HG02973 (cell line): ENCODE data around the gene MAMSTR.
"Not testable (repeated sequence)": the region's sequence is repeated elsewhere in the genome, so short reads cannot be mapped to it uniquely, and the experiment has no call there.

Experiments
- ATAC-seq: cut with Tn5 transposase; IDR thresholded peaks from one replicate; pipeline ENCODE4 v1.9.1; 2021; ENCODE audit warnings: moderate library complexity; ENCODE audit not compliant: unreplicated experiment

The MAMSTR gene, protein sequence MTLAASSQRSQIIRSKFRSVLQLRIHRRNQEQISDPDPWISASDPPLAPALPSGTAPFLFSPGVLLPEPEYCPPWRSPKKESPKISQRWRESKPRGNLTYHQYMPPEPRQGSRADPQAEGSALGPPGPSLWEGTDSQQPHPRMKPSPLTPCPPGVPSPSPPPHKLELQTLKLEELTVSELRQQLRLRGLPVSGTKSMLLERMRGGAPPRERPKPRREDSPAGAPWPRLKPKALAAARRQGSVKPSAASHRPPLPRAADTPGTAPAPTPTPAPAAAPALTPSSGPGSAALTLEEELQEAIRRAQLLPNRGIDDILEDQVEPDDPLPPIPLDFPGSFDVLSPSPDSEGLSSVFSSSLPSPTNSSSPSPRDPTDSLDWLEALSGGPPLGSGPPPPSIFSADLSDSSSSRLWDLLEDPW

DNA sequence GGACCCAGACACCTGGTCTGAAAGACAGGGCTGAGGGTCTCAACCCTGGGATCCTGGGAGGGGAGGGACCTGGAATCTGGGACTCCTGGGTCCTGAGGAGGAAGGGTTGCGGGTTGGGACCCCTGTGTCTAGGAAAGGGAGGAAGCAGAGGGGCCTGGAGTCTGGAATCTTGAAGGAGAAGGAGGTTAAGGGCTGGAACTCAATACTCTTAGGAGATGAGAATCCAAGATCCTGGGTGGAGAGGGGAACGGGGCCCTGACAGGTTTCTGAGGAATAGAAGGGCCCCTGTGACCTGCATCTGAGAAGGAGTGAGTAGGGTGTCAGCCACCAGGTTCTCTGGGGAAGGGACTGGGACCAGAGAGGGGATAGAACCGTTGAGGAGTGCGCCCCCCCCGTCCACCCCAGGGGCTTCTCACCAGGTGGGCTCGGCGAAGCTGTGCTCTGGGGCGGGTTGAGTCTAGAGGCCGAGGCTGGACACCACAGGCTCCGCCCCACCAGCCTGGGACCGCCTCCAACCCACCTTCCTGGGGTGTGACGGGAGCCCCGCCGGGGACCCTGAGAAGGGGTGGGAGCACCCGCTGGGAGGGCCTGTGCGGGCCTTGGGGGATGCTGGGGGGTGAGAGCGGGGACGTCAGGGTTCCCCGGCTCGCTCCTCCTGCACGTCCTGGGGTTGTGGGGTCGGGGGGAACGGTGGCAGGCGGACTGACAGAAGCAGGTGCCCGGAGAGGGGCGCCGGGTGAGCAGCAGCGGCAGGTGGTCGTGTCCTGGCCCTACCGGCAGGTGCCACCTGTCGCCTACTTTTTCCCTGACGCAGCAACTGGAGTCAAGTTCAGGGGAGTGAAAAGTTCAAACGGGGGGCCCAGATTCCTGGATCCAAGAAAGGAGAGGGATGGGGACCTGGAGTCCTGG is at the start of gene MAMSTR:
Gene MAMSTR (minus strand): TSS at position 463 of the 909 bp plus-strand sequence. CDS start 694 bp downstream, outside the sequence.
- ATAC-seq: no peak

DNA sequence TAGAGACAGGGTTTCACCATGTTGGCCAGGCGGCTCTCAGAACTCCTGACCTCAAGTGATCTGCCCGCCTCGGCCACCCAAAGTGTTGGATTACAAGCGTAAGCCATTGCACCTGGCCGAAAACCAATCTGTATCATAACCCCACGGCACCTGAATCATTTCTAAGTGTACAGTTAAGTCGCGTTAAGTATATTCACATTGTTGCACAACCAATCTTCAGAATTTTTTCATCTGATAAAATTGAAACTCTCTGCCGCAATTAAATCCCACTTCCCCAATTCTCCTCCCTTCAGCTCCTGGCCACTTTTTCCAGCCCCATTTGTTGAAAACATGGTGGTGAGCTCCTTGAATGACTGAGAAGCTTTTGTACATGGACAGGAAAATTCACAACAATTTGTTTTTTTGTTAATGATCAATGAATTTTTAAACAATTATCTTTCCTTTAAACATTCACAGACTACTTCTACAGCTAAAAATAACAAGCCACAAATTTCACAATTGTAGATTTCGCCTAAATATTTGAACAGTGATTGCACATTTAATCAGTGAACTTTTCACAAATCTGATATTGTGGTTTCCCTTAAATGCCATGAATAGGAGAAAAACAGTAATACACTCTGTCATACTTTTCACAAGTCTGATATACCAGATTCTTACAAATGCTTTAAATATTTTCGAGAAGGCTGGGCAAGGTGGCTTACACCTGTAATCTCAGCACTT is 49.6 kb upstream of the MAMSTR start:
- no peak for ATAC-seq

DNA sequence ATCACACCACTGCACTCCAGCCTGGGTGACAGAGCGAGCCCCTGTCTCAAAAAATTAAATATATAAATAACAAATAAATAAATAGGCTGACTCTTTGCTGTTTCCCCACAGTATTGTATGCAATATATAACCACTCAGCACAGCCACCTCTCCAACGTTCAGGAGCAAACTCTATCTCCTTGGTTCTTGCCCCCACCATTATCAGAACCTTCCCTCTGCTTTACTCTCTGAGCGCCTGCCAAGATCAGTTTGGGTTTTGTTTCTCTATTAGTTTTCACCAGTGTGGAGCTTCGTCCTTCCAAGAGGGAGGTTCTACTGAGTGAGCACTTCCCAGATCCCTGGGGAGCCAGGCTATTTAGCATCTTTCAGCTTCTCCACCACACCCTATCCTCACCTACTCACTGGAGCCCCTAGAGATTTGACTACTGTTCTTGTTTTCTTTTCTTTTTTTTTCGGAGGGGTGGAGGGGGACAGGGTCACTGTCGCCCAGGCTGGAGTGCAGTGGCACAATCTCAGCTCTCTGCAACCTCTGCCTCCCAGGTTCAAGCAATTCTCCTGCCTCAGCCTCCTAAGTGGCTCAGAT is 48.7 kb upstream of the MAMSTR start:
- ATAC-seq: not testable (repeated sequence)

DNA sequence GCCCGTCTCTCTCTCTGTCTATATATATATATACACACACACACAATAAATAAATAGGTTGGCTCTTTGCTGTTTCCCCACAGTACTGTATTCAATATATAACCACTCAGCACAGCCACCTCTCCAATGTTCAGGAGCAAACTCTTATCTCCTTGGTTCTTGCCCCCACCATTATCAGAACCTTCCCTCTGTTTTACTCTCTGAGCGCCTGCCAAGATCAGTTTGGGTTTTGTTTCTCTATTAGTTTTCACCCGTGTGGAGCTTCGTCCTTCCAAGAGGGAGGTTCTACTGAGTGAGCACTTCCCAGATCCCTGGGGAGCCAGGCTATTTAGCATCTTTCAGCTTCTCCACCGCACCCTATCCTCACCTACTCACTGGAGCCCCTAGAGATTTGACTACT is 46.3 kb upstream of the MAMSTR start:
- ATAC-seq: not testable (repeated sequence)

DNA sequence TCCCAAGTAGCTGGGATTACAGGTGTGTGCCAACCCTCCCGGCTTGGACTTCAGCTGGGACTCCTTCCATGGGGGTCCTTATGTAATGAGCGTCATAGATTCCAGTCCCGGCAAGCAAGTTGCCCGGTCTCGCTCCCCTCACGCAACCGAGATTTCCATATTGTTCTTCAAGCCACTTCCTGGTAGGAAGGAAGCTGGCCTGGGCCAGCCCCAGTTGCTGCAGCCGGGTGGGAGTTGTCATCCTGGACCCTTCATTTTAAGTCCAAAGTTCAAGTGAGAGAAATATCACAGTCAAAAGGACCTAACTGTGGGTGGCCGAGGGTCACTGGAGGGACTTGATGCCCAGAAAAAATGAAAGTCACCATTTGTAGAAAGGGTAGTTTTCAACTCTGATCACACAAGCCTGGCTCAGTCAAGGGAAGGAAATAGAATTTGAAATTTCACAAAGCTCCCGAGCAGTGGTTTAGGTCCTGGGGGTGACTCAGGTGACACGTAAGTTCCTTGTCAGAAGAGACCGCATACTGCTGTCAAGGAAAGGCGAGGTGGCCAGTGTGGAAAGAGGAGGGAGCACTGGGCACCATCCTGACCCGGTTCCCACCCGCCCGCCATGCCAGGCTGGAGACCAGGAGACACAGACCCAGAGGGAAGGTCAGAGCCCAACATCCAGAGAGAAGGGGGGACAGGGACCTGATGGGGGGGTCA is 41.1 kb upstream of the MAMSTR start:
- ATAC-seq: no peak

DNA sequence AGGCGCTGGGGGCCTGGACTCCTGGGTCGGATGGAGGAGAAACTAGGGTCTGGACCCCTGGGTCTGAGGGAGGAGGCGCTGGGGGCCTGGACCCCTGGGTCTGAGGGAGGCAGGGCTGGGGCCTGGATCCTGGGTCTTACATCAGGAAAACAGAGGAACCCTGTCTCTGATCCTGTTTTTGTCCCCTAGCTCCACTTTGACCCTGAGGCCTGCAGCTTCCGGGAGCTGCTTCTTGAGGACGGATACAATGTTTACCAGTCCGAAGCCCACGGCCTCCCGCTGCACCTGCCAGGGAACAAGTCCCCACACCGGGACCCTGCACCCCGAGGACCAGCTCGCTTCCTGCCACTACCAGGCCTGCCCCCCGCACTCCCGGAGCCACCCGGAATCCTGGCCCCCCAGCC is 38.2 kb upstream of the MAMSTR start:
- no peak for ATAC-seq

DNA sequence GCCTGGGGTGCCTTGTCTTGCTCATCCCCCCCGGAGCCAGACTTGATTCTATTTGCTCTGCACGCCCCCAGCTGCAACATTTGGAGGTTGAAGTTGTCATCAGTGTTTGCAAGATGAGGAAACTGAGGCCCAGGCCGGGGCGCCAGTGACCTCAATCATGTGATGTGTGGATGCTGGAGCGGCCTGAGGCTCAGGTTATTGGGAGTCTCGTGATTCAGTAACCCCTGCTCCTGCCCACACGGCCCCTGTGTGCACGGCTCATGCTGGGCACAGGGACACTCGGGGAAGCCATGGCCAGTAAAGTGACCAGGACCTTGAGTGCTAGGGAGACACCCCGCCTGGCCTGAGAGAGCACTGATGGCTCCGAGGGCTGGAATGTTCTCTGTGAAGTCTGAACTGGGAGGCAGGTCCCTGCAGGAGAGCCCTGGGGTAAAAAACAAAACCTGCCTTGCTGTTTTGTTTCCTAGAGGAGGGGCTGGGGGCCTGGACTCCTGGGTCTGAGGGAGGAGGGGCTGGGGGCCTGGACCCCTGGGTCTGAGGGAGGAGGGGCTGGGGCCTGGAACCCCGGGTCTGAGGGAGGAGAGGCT is 37.7 kb upstream of the MAMSTR start:
- no peak for ATAC-seq

DNA sequence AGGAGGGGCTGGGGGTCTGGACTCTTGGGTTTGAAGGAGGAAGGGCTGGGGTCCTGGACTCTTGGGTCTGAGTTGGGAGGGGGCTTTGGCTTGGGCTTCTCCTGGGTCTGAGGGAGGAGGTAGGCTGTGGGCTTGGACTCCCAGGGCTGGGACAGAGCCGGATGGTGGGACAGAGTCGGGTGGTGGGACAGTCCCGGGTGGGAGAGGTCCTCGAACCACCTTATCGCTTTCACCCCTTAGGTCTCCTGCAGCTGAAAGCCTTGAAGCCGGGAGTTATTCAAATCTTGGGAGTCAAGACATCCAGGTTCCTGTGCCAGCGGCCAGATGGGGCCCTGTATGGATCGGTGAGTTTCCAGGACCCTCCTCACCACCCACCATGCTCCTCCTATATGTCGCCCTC is 37.2 kb upstream of the MAMSTR start:
- ATAC-seq: no peak

DNA sequence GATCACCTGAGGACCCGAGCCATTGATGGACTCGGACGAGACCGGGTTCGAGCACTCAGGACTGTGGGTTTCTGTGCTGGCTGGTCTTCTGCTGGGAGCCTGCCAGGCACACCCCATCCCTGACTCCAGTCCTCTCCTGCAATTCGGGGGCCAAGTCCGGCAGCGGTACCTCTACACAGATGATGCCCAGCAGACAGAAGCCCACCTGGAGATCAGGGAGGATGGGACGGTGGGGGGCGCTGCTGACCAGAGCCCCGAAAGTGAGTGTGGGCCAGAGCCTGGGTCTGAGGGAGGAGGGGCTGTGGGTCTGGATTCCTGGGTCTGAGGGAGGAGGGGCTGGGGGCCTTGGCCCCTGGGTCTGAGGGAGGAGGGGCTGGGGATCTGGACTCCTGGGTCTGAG is 36.7 kb upstream of the MAMSTR start:
- no peak for ATAC-seq

DNA sequence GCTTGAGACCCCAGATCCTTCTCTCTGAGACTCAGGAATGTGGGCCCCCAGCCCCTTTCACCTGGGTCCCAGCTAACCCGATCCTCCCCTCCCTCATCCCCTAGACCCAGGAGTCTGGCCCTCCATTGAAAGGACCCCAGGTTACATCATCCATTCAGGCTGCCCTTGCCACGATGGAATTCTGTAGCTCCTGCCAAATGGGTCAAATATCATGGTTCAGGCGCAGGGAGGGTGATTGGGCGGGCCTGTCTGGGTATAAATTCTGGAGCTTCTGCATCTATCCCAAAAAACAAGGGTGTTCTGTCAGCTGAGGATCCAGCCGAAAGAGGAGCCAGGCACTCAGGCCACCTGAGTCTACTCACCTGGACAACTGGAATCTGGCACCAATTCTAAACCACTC is 36.3 kb upstream of the MAMSTR start:
- no peak for ATAC-seq

DNA sequence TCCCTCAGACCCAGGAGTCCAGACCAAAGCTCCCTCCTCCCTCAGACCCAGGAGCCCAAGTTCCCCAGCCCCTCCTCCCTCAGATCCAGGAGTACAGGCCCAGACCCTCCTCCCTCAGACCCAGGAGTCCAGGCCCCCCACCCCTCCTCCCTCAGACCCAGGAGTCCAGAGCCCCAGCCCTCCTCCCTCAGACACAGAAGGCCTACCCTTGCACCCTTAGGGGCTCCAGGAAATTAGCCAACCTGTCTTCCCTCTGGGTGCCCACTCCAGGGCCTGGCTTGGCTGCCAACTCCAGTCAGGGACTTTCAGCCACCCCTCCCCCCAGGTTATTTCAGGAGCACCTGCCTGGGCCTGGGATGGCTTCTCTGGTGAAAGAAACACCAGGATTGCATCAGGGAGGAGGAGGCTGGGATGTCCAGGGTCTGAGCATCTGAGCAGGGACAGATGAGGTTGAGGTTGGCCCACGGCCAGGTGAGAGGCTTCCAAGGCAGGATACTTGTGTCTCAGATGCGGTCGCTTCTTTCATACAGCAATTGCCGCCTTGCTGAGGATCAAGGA is 35.6 kb upstream of the MAMSTR start, which contains the start of gene FGF21:
Gene FGF21 (plus strand): TSS at position 441 of the 558 bp plus-strand sequence. CDS start 713 bp downstream, outside the sequence.
- ATAC-seq: no peak

DNA sequence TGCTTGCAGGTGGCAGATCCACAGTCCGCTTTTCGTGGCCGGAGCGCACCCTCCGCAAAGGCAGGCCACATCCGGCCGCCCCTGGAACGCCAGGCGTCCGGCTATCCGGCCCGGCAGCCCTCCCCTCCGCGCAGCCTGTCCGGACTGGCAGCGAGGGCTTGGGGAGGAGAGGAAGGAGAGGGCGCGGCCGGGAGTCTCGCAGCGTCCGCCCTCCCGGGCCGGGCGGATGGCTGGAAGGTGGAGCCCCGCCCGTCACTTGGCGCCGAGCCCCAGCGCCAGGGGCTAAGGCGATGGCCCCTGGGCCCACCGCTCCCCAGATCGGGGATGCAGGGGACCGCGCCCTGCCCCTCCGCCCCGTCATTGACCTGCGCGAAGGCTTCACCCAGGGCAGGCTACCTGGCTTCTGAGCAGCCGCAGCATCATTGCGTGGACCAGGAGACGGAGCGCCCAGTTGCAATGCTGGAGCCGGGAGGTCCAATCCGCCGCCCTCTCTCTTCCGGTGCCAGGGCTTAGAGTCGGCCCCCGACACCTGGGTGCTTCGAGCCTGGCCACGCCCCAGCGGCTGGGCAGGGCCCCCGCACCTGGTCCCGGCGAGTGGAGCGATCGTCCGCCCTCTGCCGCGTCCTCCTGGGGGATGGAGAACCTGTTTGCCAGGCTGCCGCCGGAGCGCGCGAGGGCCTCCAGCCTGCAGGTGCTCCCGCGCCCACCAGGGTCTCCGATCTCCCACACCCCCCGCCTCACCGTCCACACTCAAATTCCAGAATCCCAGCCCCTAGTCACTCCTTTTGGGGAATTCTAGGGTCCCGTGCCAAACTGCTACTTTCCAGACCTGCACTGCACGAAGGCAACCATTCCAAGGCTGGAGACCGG is 33.2 kb upstream of the MAMSTR start, which contains the start of gene FUT1:
Gene FUT1 (minus strand): TSS at position 146 of the 870 bp plus-strand sequence. CDS start 1,360 bp downstream, outside the sequence.
- ATAC-seq: no peak

DNA sequence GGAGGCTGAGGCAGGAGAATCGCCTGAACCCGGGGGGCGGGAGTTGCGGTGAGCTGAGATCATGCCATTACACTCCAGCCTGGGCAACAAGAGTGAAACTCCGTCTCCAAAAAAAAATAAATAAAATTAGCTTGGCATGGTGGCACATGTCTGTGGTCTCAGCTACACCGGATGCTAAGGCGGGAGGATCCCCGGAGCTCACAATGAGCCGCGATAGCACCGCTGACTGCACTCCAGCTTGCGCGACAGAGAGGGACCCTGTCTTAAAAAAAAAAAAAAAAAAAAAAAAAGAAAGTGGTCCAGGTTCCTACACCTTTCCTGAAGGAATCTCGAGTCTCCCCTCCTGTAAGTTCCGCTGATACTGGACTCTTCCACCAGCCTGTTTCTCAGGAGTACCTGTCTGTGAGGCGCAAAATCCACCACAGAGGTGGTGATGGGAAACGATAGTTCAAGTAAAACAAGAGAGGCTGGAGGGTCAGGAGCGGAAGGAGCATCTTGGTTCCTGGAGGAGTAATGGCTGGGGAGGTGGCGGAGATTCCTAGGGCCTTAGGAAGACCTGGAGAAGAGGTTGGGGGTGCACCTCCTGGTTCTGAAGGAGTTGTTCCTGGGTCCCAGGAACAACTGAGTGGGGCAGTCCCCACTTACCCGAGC is 32.4 kb upstream of the MAMSTR start:
- ATAC-seq: no peak

DNA sequence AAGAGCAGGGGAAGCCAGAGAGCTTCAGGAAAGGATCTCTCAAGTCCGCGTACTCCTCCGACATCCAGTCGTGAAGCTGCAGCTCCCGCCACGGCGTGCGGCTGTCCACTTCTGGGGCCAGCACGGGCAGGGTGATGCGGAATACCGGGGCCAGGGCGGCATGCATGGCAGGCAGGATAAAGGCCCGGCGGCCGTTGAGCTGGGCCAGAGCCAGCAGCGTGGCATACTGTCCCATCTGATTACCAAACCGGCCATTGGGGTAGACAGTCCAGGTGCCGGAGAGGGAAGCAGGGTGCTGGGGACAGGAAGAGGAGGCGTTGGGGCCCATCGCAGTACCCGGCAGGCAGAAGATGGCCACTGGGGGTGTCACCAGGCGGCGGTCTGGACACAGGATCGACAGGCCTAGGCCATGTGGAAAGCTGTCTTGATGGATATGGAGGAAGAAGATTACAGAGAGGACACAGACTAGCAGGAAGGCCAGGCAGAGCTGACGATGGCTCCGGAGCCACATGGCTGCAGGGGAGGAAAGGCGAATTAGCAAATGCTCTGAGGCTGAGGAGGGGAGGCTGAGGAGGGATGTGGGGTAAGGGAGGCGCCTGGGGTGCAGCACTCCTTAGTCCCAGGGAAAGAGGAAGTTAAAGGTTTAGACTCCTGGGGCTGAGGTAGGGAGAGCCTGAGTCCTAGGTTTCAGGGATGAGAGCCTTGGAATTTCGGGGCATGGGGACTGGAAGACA is 31.4 kb upstream of the MAMSTR start:
- ATAC-seq: no peak

DNA sequence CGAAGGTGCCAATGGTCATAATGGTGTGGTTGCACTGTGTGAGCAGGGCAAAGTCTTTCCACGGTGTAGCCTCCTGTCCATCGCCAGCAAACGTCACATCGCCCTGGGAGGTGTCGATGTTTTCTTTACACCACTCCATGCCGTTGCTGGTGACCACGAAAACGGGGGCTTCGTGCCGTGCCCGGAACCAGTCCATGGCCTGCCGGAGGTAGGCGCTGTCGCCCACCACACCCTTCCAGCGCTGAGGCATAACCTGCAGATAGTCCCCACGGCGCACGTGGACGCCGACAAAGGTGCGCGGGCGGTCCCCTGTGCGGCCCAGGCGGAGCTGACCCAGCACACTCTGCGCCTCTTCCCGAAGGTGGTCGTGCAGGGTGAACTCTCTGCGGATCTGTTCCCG is 30.8 kb upstream of the MAMSTR start:
- ATAC-seq: no peak

DNA sequence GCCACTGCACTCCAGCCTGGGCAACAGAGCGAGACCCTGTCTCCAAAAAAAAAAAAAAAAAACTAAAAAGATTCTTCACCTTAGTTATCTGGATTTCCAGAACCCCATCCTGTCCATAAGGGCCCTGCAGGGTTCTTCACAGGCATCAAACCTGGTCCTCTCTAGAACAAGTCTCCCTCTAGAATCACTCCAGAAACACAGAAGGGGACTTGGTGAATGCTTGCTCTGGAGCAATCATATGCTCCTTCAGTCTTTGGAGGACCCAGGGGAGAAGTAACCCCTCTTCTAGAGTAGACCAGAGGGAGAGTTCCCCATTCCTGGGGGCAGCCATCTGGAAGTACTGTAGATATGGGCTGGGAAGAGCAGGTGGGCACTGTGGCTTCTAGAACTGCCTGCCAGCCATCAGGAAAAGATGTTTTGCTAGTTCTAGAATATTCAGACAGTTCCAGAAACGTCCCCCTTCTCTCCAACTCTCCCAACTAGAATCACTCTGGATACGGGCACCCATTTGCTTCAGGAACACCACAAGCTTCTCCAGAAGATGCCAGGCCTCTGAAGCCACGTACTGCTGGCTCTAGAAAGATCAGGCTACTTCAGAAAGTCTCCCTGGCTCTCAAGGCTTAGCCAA is 30.2 kb upstream of the MAMSTR start:
- ATAC-seq: no peak
